KG1 (cell line): ENCODE measurements around the gene CD276.
"Not testable (repeated sequence)": the region's sequence is repeated elsewhere in the genome, so short reads cannot be mapped to it uniquely, and the experiment has no call there.

Experiments
- DNase-seq: peaks from one replicate; lab custom pipeline; 2025; lab: John Stamatoyannopoulos, UW

The CD276 gene

DNA sequence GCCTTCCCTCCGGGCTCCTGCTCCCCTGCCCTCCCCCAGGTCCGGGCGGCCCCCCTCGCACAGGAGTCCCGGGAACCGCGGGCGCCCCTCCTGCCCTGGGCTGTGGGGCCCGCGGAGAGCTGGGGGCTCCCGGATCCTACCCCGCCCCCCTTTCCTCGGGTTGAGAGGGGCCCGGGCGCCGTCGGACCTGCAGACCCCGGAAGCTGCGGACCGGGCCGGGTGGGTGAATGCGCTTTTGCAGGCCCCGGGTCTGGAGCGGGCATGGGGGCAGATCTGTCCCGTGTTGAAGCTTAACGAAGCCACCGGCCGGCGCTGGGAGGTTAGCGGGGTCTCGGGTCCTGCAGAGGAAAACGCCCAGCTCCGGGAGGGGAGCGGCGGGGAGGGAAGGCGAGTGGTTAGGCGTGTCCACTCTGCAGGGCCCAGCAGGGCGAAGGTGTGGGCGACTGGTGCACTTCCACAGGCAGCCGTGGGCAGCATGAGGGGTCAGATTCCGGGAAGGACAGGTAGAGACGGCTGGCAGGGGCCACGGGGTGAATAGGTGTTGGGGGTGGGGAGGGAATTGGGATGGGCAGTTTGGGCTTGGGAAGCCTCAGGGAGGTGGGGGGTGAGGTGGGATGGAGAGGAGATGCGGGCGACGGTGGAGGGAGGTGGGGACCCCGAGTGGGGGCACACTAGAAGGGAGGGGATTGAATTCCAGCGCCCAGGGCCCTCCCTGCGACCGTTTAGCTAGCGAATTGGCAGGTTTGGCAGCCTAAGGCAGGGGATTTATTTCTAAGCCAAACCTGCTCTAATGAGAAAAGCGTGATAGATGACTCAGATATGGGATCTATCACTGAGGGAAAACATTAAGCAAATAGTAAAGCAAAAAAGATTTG, 635 bp downstream of the CD276 start:
- no peak for DNase-seq

- DNase-seq = no peak
Observed at GRCh38 chr15:73685981-73686380, 1.8 kb downstream of the CD276 start.

DNA sequence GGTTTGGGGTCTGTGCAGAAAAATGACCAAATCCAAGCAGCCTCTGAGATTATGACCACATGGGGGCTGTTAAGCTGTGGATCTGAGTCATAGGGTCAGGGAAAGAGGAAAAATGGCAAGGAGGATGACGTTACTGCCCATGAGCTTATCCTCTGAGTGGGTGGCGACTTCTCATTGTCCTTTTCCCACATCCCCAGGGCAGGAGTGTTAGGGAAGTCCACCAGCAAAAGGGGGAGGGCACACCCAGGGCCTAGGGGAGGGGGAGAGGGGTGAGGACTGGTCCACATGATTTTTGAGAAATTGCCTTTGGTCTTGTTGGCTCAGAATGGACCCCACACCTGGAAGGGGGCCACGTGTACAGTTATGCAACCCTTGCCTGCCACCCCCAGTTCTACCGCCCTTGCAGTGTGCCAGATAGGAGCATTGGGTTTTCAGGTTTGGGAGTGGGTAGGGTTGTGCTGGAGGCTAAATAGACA, 2.6 kb downstream of the CD276 start:
- no peak for DNase-seq

DNA sequence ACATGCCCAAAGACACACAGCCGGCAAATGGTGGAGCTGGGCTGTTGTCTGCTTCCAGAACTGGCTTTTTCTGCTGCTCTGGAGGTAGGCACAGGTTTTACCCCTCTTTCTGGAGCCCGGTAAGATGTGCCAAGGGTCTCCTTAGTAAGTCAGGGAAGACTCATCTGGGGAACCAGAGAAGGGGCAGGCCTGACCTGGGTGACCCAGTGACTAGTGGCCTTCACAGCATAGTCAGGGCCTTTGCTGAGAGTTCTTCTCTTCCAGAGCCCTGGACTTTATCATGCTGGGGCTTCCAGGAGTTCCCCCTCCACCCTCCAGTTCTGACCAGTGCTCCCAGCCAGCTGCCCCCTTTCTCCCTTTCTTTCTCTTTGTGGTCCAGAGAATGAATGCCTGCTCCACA, 3.2 kb downstream of the CD276 start:
- DNase-seq = no peak

DNA sequence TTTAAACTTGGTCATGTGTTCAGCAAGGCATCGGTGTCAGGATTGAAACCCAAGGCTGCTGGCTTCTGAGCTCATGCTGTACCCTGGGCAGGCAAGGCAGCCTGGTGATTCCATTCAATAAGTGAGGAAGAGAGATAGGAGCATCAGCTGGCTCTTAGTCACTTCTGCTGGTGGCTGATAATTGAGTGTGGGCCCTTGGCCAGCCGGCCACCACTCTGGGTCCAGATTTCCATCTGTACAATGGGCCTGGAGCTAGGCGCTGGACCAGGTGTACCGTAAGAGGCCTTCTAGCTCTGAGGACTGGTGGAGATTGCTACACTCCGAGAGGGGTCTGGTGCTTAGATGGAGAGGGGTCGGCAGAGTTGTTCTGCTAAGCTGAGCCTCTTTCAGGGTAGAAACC, 4.3 kb downstream of the CD276 start:
- DNase-seq = no peak

GRCh38 chr15:73691396-73691795, 7.2 kb downstream of the CD276 start:
- DNase-seq = no peak

- DNase-seq = no peak
Observed at GRCh38 chr15:73694419-73694818, 10.2 kb downstream of the CD276 start.

DNA sequence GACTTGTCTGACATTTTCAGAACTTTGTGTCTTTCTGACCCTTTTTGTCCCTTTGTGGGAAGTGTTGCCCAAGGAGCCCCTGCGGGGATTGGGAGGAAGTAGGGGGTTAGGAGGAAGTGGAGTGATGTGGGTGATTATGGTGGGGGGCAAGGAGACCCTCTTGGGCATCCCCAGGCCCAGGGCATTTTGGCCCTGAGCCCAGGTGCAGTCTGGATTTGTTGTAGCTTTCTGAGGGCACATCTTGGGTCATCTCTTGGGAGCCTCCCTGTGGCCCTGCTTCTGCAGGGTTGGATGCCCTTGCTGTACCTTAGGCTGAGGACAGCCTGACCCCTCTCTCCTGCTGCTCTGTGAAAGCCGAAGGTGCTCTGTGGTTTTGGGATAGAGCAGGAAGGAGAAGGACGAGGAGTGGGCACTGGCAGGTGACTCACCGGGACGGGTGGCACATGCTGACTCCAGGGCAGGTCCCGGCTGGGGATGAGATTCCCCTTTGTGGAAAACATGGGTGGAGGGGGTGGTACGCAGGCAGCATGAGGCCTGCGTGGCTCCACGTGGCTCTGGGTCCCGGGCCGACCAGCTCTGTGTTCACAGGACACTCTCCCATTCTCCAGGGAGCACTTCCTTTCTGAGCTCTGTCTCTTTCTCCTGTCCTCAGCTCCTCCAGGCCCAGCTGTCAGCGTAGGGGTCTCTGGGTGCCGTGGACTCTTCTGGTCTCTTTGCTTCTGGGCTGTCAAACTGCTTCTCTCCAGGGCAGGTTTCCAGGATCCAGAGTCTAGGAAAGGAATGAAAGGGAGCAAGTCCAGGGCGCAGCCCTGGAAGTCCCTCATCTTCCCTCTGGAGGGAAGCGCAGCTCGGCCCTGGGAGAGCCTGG, 11.8 kb downstream of the CD276 start:
- no peak for DNase-seq

GRCh38 chr15:73696641-73697001, 12.4 kb downstream of the CD276 start:
- no peak for DNase-seq

DNA sequence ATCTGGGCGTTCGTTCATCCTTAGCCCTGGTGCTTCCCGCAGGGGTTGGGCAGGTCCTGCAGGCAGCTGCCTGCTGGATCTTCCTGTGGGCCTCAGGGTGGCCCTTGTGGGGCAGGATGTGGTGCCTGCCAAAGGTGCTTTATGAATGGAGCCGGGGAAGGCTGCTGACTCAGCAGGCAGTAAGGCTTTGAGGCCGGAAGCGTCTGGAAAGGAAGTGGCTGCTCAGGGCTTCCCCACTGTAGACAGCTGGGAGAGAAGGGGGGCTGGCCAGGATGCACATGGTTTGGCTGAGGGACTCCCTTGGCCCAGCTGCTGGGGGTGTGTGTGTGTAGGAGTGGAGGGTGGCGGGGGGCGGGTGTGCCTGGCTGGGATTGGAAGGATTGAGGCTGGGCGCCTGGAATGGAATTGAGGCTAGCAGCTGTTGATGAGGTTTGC, 12.9 kb downstream of the CD276 start:
- DNase-seq = peak; percentile 80

DNA sequence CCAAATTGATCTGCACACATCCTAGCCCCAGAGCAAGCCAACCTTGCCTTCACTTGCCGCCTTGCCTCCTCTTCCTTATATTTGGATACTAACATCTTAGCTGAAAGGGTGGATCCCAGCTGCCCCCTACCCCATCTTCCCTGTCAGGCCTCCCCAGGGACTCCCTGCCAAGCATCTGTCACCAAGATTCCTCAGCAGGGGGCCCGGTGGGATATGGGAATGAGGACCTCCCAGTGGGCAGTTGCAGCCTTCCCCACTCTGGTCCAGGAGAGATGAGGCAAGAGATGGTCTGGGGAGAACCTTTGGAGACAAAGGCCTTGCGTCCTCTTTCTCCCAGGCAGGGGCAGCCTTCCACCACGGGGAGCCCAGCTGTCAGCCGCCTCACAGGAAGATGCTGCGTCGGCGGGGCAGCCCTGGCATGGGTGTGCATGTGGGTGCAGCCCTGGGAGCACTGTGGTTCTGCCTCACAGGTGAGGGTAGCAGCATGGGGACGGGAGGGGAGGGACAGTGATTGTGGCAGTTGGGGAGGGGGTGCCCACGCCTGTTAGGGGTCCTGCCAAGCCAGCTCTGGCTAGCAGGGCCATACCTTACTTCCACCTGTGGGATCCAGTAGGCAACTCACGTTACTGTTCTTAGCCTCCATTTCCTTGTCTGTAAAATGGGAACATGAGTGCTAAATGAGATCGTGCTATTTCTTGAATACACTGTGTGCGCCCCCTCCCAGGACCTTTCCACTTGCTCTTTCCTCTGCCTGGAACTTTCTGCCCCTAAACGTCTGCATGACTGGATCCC, 15.3 kb downstream of the CD276 start:
- no peak for DNase-seq

DNA sequence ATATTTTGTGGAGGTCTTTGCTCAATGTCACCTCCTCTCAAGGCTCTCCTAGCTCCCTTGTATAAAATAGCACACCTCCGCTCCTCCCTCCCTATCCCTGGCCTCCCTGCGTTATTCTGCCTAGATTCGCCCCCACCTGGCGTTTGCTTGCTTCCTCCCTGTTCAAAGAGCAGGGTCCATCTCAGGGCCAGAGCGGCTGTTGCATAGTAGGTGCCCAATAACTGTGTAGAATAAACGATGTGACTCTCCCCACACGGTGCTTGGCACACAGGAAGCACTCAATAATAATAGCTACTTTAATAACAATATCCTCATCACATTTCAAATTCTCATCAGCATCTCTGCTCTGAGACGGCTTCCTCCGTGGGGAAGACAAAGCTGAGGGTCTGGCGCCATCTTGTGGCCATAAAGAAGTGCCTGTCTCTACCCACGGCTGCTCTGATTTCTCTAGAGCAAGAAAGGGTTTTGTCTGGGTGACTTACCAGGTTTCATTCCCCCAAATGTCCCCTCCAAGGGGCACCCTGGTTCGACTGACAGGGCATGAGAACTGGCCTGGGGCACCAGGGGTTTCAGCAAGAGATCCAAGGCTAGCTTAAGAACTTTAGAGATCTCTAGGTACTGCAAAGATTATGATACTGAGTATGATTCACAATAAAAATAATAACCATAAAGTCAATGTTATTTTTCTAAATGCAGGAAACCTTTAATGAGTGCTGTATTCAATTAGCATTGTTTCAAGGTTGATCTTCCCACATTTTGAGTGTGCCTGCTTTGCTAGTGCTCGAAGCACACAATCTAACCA, 16.1 kb downstream of the CD276 start:
- DNase-seq = peak; percentile 36

DNA sequence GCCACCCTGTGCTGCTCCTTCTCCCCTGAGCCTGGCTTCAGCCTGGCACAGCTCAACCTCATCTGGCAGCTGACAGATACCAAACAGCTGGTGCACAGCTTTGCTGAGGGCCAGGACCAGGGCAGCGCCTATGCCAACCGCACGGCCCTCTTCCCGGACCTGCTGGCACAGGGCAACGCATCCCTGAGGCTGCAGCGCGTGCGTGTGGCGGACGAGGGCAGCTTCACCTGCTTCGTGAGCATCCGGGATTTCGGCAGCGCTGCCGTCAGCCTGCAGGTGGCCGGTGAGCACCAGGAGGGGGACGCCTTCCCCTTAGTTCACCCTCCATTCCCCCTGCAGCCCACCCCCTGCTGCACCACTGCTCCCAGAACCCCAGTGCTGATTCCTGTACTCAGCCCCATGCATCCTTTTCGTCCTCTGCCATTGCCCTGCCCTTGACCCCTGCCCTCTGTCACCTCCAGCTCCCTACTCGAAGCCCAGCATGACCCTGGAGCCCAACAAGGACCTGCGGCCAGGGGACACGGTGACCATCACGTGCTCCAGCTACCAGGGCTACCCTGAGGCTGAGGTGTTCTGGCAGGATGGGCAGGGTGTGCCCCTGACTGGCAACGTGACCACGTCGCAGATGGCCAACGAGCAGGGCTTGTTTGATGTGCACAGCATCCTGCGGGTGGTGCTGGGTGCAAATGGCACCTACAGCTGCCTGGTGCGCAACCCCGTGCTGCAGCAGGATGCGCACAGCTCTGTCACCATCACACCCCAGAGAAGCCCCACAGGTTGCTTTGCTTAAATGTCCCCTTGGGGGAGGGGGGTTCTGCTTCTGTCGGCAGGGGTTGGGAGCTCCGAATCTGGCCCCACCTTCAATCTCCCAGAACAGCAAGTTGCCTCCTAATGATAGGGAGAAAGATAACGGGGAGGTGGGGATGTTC, 18.4 kb downstream of the CD276 start:
- DNase-seq = not testable (repeated sequence)

- not testable (repeated sequence) for DNase-seq
Observed at GRCh38 chr15:73703601-73704000, 19.4 kb downstream of the CD276 start.

- not testable (repeated sequence) for DNase-seq
Observed at GRCh38 chr15:73704142-73704868, 20.1 kb downstream of the CD276 start.

DNA sequence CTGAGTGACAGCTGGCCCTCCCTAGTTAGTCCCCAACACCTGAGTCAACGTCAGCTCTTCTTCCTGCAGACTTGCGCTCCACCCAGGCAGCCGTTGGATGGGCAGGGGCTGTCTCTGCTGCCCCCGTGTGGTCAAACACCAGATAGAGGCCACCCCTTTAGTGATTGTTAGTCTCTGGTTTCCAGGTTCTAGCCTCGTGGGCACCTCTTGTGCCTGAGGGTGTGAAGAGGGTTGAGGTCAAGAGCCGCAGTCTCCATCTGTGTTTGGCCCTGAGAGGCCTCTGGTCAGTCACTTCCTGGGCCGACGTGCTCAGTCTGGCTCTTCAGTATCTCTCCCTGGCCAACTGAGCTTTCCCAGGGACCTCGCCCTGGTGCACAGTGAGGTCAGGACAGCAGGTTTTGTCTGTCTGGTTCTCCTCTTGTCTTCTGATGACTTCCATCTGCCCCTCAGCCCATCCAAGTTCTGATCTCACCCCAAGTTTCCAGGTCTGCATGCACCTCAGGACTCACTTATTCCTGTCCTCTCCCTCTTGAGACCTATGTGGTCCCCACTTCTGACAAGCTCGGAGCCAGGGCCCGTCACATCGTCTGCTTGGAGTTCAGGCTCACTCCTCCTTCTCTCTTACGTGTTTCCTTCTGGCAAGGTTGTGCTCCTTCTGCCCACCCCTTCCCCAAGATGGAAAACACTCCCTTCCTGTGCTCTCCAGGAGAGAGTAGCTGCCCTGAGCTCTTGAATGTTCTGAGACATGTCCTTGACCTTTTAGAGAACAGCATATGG, 20.9 kb downstream of the CD276 start:
- DNase-seq = peak; percentile 58

DNA sequence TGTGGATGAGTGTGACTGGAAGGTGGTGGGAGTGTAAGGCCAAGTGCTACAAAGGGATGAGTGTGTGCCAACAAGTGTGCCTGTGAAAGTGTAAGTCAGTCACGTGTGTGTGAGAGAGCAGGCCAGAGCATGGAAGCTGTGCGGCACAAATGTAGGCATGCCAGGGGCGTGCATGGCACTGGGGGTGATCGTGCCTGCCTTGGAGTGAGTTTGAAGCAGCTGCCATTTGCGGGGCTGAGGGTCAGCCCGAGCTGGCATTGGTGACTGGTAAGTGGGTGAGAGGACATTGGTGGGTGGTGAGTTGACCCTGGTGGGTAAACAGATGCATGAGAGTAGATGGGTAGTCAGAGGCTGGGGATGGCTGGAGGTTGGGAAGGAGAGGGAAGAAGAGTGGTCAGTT, 24.5 kb downstream of the CD276 start:
- DNase-seq = no peak

- no peak for DNase-seq
Observed at GRCh38 chr15:73709241-73709640, 25.1 kb downstream of the CD276 start.

DNA sequence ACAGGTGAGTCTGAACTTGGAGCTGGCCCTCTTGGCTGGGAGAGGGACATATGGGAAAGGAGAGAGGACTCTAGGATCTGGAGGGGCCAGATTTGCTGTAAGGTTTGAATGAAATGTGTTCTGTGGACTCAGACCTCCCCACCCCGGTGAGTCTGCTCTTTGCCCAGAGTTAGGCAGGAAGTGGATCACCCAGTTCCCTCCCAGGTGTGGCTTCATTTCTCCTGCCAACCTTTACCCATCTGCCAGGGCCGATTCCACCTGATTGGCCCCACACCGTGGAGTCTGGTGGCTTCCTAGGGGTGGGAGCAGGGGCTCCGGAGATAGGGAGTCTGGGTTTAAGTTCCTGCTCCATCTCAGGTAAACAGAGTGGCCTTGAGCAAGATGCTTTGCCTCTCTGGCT, 25.5 kb downstream of the CD276 start:
- DNase-seq = no peak
